Fibroblast of skin of right quadriceps (primary cell): Measurements from ENCODE around the gene ARL8A.
"Not testable (repeated sequence)": the region's sequence is repeated elsewhere in the genome, so short reads cannot be mapped to it uniquely, and the experiment has no call there.

Experiments used
- DNase-seq: peaks from one replicate; pipeline ENCODE4 v3.0.0-alpha.2; 2013

The ARL8A gene

DNA sequence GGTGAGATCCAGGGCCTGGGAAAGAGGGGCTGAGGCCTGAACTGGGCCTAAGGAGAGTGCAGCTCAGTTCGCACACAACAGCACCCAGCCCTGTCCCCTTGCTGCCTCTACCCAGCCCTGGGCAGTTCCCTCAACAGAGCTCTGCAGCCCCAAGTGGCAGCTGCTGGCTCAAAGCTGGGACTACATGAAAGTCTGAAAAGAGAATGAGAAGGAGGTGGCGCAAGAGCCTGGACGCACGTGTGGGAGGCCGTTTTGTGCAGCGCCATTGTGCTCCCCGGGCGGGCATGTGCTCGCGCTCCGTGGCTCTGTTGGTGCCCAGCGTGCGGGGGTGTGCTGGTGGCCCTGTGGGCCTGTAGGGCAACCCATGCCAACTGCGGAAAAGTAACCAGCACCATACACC lies 11.5 kb downstream of the ARL8A start:
- no peak for DNase-seq

DNA sequence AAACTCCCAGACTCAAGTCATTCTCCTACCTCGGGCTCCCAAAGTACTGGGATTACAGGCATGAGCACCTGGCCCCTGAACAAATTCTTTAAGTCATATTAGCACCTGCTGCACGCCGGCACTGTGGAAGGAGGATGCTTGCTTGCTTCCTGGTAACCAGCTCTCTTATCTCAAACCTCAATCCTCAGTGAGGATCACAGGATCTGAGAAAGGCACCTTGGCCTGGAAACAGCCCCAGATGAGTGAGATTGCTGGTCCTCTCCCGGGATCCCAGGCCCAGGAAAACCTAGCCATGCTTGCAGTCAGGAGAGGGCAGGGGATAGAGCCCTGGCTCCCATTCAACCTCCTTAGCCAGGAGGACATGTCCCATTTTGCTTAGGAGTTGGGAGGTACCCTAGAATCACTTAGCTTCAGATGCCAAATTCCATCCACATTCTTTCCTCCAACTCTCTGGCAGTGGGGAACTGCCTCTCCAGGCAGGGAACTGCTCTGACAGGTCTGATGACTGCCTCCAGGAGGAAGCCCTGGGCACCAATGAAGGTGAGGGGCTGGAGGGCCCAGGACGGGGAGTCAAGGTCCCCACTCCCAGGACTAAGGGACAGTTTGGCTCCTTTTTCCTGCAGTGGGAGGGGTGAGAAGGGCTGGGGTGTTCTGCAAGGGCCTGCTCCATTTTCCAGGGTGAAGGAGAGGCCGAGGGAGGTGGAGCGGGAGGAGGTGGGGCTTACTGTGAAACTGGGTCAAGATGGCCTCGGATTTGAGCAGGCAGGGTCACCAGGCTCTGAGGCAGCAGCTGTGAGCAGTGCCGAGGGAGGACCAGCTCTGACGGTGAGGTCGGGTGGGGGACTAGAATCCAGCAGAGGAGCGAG lies 12.3 kb downstream of the ARL8A start:
- DNase-seq: no peak

DNA sequence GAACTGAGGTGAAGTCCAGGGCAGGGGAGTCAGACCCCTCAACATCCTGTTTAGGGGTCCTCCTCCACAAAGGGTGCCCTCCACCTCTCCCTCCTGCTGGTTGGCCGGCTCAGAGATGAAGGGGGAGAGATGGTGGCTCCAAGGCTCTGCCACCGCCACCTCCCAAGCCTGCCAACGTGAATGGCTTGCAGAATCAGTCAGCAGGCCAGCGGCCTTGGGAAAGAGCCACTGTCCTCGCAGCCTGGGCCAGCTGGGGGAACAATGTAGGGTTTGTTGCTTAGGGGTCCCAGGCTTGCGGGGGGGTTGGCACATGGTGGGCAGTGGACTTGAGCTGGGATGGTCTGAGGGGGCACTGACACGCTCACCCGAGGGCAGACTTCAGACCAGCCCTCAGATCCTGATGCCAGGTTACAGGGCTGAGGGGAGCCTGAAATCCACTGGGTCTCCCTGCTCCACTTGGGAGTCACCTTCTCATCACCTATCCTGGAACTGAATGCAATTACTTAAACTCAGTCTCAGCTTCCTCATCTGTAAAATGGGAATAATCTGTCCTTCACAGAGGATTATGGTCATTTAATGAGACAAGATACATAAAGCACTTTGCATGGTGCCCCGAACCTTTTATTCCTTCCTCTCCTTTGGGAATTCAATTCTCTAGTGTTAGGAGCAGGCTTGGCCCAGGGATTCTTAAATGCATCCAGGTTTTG lies 13.6 kb downstream of the ARL8A start:
- DNase-seq: no peak

DNA sequence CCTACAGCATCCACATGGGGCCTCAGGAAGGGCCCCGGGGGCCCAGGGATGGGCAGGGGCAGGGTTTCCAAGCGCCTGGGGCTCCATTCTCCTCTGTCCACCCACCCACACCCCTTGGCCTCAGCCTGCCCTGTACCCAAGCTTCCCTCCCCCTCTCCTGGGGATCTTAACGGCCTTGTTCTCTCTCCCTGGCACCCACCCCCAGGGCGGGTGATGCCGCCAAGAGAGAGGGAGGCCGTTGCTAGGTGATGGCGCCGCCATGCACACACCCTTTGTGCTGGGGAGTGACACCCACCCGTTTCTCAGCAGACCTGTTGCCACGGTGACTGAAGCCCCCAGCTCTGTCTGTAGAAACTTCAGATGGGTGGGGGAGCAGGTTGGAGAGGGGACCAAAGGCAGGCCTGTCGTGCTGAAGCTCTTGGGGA lies 14.2 kb downstream of the ARL8A start:
- no peak for DNase-seq

DNA sequence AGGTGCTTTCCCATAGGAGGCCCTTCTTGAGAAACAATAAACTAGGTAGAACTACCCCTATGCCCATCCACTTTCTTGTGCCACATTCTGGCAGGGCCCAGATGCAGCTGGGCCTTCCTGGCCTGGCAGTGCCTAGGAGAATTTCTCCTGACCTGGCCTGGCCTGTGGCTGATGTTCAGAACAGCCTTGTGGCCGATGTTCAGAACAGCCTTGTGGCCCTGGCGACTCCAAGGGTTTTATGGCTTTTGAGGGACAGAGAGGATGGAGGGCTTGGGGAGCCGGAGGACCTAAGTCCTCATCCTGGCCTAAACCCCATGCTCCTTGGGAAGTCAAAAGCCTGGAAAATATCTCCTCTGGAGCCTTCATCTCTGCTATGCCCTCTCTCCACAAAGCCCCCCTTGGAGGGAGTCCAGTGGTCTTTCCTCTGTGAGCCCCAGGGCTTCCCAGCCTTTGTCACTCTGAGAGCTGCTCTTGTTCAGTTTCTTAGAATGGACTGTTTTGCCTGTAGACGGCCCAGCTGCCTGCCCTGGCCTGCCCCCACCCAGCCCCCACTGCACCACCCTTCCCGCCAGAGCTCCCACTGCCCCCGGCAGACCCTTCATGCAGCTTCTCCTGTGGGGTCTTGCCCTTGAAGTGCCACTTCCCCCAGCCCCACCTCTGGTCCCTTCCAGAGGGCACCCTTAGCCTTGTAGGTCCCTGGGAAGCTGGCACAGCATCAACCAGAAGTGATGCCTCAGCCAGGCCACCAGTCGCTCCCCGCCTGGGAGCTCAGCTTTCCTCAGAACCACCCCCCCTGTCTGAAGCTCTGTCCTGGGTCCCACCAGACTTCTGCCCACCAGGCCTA lies 14.9 kb downstream of the ARL8A start:
- no peak for DNase-seq

DNA sequence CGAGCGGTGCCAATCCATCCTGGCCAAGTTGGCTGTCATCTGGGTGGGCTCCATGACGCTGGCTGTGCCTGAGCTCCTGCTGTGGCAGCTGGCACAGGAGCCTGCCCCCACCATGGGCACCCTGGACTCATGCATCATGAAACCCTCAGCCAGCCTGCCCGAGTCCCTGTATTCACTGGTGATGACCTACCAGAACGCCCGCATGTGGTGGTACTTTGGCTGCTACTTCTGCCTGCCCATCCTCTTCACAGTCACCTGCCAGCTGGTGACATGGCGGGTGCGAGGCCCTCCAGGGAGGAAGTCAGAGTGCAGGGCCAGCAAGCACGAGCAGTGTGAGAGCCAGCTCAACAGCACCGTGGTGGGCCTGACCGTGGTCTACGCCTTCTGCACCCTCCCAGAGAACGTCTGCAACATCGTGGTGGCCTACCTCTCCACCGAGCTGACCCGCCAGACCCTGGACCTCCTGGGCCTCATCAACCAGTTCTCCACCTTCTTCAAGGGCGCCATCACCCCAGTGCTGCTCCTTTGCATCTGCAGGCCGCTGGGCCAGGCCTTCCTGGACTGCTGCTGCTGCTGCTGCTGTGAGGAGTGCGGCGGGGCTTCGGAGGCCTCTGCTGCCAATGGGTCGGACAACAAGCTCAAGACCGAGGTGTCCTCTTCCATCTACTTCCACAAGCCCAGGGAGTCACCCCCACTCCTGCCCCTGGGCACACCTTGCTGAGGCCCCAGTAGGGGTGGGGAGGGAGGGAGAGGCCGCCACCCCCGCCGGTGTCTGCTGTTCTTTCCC lies 16.5 kb downstream of the ARL8A start:
- DNase-seq: no peak

DNA sequence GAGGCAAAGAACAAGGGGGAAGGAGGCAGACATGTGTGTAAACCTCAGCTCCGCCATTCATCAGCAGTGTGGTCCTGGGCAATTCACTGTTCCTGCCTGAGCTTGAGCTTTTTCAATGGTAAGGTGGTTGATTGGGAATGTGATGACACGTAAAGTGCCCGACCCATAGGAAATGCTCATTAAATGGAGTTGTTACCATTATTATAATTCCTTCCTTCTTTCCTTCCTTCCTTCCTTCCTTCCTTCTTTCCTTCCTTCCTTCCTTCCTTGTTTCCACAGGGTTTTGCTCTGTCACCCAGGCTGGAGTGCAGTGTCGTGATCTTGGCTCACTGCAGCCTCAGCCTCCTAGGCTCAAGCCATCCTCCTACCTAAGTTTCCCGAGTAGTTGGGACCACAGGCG lies 17.5 kb downstream of the ARL8A start:
- DNase-seq: no peak

DNA sequence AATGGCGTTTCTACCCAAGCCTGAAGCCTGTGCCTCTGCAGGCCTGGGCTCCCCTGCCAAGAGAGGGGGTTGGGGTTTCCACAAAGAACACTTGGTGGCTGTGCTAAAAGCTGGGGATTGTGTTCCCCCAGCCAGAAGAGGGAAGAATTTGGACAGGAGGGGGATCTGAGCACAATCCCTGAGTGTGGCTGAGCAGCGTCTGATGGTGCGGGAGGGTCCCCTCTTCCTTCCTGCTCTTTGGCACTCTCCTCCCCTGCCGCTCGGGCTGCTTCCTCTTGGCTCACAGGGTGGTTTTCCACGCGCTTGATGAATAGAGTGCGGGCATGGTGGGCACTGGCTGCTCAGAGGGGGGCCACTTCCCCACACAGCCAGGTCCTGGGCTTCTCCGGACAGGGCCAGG lies 18.1 kb downstream of the ARL8A start:
- DNase-seq: no peak

DNA sequence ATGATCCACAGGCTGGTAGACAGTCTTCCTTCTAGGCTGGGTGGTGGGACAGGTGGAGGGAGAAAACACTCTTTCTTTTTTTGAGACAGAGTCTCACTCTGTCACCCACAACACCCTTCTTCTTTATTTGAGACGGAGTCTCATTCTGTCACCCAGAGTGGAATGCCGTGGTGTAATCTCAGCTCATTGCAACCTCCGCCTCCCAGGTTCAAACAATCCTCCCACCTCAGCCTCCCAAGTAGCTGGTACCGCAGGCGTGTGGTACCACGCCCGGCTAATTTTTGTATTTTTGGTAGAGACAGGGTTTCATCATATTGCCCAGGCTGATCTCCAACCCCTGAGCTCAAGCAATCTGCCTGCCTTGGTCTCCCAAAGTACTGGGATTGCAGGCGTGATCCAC lies 18.9 kb downstream of the ARL8A start:
- DNase-seq: no peak

DNA sequence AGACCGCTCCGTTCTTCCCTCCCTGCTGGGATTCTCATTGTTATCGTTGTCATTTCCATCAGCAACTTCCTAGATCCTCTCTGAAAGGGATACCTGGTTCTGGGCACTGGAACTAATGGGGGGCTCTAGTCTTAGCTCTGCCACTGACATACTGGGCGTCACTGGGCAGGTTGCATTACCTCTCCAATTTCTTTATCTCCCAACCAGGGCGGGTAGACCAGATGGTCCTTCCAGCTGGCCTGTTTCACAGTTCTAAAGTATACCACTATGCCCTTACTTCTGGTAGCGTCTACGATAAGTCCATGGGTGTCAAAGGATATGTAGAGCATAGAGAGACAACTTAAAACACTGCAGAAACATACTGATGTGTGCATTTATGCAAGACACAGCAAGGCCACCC lies 20.4 kb downstream of the ARL8A start:
- DNase-seq: no peak

DNA sequence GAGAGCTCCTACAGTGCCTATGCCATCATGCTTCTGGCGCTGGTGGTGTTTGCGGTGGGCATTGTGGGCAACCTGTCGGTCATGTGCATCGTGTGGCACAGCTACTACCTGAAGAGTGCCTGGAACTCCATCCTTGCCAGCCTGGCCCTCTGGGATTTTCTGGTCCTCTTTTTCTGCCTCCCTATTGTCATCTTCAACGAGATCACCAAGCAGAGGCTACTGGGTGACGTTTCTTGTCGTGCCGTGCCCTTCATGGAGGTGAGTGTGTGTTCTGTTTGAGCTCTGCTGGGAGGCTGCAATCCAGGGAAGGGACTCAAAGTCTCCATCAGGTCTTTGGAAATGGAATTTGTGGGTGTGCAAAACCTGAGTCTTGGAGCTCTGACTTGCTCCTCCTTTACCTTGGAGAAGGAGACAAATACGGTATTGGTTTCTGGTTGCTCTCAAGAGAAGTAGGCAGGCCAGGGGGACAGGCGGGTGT lies 21.2 kb downstream of the ARL8A start:
- DNase-seq: no peak

DNA sequence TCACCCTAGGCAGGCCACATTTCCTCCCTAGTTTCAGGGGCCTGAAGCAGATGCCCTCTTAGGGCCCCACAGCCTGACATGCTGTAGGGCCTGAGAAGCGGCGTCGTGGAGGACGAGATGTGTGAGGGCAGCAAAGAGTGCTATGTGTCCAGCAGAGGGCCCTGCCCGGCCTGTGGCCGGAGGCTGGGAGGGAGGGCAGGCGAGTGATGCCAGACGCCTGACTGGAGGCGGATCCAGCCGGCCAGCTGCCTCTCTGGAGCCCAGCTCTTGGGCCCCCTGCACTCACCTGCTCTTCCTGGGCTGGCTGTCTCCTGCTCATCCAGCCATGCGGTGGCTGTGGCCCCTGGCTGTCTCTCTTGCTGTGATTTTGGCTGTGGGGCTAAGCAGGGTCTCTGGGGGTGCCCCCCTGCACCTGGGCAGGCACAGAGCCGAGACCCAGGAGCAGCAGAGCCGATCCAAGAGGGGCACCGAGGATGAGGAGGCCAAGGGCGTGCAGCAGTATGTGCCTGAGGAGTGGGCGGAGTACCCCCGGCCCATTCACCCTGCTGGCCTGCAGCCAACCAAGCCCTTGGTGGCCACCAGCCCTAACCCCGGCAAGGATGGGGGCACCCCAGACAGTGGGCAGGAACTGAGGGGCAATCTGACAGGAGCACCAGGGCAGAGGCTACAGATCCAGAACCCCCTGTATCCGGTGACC lies 21.8 kb downstream of the ARL8A start, which contains the start of gene GPR37L1:
Gene GPR37L1 (plus strand): TSS at position 279 of the 697 bp plus-strand sequence. CDS start 47 bp downstream, at position 326.
- DNase-seq: no peak

DNA sequence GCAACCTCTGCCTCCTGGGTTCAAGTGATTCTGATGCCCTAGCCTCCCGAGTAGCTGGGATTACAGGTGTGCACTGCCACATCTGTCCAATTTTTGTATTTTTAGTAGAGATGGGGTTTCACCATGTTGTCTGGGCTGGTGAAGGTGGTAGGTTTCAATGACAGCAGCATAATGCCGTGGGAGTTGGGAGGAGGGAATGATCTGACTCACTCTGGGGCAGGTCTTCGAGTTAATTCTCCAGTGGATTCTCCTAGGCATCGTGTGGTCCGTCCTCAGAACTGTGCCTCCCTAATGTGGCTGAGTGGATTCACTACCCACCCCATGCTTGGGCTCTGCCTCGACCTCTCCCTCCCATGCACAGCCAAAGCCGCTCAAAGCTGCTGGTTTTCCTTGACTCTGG lies 23.5 kb downstream of the ARL8A start:
- no peak for DNase-seq

DNA sequence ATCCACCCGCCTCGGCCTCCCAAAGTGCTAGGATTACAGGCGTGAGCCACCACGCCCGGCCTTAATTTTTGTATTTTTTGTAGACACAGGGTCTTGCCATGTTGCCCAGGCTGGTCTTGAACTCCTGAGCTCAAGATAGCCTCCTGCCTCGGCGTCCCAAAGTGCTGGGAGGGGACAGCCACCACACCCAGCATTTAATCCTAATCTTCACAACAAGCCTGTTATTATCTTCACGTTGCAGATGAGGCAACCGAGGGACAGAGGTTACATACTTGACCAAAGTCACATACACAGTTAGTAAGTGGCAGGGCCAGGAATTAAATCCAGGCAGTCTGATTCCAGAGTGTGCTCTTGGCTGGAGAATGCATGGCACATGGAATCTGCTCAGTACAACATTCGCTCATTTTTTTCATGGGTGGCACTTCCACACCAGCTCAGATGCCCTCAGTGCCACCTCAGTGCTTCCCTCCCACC lies 26.6 kb downstream of the ARL8A start:
- DNase-seq: no peak

DNA sequence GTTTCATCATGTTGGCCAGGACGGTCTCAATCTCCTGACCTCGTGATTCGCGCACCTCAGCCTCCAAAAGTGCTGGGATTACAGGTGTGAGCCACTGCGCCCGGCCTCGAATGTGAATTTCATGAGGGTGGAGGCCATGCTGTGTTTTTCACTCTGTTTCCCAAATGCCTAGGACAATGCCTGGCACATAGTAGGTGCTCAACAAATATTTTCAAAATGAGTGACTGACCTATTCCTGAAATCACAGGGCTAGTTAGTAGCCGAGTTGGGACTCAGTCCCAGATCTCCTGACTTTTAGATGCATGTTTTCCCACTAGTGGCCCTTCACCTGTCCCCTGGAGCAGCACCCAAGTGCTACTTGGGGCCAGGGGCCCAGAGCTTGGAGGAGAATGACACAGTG lies 28.2 kb downstream of the ARL8A start:
- DNase-seq: no peak

DNA sequence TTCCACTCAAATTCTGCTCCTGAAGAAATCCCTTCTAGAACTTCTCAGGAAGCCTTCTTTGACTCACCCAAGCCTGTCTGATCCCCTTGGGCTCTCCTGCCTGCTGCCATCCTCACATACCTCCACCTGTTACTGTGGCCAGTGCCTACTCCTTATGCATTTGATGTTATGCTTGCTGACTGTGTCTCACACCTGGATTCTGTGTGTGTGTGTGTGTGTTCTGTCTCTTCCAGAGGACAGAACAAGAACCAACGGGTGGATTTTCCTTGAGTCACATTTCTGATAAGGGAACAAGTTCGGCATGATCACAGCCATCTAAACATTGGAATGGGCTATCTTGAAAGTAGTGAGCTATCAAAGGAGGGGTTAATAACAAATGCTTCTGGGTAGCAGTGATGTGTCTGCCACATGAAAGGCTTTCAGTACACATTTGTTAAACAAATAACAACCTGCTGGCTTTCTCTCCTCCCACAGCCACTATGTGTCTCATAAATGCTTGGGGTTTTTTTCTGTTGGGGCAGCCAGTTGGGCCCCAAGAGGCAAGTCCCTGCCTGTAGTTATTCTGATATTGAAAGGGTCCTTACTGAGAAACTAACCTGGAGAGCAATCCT lies 30.7 kb downstream of the ARL8A start:
- DNase-seq: no peak

DNA sequence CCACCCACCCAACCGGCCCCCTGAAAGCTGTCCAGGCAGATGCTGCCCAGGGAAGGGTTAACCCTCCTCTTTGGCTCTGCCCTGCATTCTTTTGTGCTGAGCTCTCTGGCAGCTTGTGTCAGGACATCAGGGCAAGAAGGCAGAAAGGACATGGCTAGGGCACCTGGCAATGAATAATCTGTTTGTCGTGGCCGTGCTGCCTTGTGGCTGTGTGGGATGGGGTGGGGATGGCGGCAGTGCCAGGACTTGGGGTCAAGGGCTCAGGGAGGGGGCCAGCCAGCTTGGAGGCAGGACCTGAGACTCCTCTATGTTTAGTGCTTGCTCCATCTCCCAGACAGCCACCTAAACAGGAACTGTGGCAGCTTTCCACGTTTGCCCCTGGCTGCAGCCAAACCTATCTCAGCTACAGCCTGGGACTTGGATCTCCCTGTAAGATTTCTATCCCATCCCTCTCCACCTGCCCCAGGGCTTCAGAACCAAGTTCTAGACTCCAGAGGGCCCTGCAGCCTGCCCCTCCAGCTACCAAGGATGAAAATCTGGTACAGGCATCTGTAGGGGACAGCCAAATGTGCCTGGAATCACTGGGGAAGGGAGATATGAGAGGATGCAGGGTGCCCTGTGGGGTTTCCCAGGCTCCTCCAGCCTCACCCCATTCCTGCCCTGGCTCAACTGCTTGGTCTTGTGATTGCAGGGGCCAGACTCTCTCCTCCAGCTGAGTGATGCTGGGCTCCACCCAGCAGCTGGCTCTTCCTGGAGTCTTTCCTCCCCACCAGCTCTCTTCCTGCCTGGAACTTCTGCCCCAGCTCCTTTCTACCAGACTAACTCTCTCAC lies 31.5 kb downstream of the ARL8A start:
- no peak for DNase-seq

DNA sequence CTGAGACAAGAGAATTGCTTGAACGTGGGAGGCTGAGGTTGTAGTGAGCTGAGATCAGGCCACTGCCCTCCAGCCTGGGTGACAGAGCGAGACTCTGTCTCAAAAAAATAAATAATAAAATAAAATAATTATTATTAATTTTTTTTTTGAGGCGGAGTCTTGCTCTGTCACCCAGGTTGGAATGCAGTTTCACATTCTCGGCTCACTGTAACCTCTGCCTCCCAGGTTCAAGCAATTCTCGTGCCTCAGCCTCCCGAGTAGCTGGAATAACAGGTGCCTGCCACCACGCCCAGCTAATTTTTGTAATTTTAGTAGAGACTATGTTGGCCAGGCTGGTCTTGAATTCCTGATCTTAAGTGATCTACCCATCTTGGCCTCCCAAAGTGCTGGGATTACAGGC lies 32.9 kb downstream of the ARL8A start:
- not testable (repeated sequence) for DNase-seq

DNA sequence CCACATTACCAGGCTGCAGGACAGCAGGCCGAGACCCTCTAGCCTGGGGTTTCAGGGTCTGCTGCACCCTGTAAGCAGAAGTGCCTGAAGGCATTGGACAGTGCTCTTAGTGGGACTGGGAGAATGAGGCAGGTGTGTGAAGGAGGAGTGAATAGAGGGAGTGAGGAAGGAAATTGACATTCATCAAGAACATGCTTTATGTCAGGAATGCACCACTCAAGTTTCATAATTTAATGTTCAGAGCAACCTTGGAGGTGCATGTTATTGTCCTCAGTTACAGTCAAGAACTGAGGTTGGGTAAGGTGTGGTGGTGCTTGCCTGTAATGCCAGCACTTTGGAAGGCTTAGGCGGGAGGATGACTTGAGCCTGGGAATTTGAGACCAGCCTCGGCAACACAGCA lies 33.6 kb downstream of the ARL8A start:
- DNase-seq: no peak
